Hematopoietic multipotent progenitor cell (in vitro differentiated cells): ENCODE measurements around the gene VEPH1. TPM values are rescaled to one million over a fixed set of nuclear protein-coding genes. Genes with fewer than 3 reads are reported as not detected.

Experiments
- DNase-seq, 3 donors: peaks; one replicate each; pipeline ENCODE4 v3.0.0-alpha.2; 2011 to 2015; ENCODE audit warnings: low read depth in 2 of 3, low spot score in 2 of 3
- total RNA-seq: library from RNA; depleted of rRNA; stranded (reverse); fragments of >200 nt; gene quantifications from one replicate; pipeline ENCODE4 v1.2.3, GENCODE V29; 2012

Gene VEPH1
- total RNA-seq, 1 donor, result 0.27 TPM

DNA sequence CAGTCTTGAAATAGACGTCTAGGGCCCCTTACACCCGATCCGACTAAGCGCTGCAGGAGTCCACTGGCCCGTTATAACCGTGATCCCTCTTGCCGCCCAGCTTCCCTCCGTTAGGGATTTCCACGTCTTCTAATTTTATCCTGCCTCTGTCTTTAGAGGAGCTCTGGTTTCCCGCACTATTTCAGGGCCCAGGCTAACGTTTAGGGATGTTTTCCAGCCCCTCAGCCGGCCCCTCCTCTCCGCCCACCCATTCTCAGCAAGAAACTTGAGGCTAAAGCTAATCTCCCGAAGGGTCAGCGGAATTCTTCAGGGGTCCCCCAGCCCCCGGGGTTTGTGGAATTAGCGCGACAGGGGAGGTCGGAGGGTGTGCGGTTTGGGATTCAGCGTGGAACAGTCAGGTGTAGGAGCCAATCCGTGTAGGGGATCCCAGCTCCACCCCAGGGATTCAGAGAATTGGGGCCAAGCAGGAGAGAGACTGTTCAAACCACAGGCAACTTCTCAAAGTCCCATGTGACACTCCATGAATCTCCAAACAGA, 65.0 kb downstream of the VEPH1 start:
- no peak for DNase-seq

DNA sequence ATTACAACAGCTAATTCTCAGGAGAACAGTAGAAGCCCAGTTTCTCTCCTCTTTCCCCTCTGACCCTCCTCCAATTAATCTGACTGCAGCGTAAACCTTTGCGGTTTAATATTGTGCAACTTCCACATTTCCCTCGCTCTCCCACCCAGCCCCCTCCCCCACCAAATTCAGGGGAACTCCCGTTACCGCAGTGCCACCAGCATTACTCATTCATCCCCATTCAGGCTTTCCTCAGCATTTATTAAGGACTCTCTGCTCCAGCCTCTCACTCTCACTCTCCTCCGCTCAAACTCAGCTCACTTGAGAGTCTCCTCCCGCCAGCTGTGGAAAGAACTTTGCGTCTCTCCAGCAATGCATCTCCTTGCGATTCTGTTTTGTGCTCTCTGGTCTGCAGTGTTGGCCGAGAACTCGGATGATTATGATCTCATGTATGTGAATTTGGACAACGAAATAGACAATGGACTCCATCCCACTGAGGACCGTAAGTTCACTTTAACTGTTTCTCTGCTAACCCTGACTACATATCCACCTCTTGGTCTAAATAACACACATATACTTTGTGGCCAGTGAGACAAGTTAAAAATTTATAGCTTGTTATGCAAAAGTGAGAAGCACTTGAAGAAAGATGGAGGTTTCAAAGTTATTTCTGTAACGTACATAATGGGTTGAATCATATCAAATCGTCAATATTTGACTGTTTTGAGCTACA, 66.5 kb downstream of the VEPH1 start, which contains the start of gene PTX3:
PTX3 (plus strand) TSS at position 268 of the 709 bp plus-strand sequence; CDS start at position 352, 84 bp downstream.
- DNase-seq, result peak in 2 of 3 donors; percentile 92

DNA sequence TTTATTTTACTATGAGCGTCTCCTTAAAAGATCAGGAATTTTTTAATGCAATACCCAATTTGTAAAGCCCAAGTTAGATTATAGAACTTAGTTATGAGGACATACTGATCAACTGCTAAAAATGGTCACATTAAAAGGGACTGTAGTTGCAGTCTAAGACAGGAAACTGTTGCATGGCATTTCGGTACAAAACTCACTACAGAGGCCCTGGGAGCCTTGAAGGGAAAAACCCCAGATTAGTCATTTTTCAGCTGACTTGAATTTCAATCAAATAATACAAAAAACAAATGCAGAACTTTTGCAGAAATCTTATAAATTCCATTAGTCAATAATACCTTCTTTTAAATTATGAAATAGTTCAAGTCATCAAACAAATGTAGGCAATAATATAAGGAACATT, 73.5 kb downstream of the VEPH1 start:
- peak in 2 of 3 donors; percentile 46 to 52 for DNase-seq

DNA sequence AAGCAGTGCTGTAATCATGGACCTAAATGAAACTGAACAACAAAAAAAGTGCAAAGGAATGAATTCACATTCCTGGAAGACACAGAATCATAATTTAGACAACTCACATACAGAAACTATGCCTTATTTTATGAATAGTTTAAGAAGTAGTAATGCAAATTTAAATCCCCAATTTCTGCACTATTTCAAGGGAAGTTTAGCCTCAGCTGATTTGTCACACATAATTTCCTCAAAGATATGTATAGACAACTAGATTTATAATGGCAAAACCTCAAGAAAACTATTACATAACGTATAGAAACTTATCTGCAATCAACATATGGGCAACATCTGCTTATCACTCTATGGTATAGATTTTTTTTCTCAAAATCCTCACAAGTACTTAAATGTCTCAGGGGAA, 74.4 kb downstream of the VEPH1 start:
- no peak for DNase-seq

DNA sequence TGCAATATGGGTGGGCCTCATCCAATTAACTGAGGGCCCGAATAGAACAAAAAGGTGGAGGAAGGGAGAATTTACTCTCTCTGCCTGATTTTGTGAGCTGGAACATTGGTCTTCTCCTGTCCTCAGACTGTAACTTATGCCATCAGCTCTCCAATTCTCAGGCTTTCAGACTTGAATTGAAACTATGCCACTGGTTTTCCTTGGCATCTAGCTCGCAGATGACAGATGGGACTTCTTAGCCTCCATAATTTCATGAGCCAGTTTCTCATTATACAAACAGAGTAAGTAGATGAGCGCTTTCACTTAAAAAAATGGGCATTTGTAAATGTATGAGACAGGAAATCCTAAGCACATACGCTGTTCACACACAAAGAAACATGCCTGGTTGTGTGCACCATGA, 75.3 kb downstream of the VEPH1 start:
- DNase-seq, result no peak

DNA sequence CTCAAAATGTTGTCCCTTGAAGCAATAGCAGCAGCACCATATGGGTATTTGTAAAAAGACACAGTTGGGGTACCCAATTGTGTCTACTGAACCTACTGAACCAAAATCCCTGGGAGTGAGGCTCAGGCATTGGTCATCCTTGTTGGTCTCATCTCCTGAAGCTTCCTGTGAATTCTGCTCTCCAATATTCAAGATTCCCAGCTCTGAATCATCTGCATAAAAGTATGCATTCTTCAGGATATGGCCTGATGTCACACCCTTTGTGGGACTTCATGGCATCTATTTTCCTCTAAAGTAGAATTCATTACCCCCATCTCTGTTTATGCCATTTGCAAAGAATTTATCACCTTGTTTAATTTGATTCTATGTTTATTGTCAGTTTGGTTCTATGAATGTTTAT, 79.9 kb downstream of the VEPH1 start:
- DNase-seq, result no peak

DNA sequence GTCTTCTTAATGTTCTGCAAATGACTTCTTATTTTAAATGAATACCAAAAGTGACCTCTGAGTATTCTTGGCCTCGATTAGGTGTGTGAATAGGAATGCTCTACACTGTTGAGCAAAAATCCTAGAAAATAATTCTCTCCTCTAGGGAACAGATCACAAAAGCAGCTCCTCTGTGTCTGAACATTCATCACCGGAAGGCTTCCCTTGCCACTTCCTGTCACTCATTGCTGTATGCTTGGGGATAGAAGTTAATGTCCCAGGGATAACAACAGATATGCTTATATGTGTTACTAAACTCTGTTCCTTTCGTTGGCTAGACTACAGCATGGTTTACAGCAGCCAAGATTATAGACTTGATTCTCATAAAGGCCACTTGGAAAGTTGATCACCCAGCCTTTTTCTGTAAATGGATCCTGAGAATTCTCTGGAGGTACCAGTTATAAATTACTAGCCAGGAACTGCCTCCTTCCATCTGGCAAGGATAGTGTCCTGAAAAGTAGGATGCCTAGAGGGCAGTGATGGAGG, 82.5 kb downstream of the VEPH1 start:
- DNase-seq, result no peak

DNA sequence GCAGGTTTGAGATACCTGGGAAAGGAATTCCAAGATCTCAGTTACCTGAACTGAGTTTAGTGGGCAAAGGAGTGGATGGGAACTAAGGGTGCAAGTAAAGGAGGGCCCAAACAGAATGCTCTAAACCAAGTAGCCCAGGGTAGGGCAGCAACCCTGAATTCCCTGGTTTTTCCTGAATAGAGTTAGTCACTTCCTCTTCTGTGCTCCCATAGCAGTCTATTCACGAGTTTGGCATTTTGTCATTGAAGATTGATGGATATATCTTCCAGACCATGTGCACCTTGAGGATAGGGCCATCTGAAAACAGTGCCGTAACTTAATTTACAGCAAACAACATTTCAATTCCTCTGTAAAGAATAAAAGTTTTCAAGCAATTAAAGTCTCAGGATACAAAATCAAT, 85.1 kb downstream of the VEPH1 start:
- no peak for DNase-seq

DNA sequence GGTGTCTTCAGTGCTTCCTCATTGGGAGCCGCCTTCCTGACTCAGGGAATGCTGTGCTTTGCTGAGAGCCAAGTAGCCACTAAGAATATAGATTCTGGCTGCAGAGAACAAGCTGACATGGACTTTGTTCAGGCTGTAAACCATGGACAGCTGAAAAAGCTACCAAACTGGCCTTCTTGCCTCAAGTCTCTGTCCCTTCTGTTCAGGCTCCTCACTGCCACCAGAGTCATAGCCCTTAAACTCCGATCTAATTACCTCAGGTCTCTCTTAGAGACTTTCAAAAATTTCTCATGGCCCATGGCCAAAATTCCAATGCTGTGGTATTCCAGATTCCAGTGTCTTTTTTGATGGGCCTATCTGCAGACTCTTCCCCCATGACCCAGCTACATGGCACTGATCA, 86.0 kb downstream of the VEPH1 start:
- DNase-seq, result no peak

DNA sequence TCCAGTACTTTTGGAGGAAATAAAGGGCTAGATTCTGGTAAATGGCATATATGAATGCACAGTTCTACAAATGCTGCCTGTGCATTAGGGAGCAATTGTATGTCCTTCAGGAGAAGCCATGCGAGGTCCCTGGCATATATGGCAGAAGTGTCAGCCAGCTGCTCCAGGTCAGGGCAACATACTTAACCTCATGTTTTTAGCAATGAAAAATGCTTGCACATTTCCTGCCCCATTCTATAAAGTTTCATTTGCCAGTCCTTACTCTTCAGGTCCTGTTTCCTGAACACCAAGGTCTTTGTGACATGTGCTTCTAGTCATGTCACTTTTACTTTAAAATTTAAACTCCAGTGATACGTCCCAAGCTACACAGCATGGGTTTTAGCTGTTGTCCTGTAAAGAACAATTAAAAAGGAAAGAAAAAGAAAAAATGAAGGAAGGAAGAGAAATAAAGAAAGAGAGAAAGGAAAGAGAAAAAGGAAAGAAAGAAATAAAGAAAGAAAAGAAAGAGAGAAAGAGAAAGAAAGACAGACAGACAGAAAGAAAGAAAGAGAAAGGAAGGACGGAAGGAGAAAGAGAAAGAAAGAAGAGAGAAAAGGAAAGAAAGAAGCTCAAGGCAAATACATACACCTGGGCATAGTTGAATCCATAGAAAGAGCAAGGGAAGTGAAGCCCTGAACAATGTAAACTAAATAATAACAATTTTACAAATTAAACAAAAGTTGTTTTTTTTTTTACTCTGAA, 86.7 kb downstream of the VEPH1 start:
- no peak for DNase-seq

DNA sequence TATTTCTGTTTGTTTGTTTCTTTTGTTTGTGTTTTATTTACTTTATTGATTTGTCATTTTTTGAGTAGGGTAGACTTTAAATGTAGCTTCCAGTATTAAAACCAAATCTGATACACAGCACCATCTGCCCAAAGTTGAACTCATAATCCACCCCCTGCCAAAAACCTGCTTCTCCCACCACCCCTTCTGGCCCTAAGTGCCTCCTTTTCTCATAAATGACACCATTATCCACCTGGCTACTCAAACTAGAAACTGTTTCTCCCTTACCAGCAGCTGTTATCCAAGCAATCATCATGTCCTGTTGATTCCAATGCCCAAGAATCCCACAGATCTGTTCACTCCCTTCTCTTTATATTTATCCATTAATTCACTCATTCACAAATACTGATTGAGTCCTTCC, 88.4 kb downstream of the VEPH1 start:
- no peak for DNase-seq

DNA sequence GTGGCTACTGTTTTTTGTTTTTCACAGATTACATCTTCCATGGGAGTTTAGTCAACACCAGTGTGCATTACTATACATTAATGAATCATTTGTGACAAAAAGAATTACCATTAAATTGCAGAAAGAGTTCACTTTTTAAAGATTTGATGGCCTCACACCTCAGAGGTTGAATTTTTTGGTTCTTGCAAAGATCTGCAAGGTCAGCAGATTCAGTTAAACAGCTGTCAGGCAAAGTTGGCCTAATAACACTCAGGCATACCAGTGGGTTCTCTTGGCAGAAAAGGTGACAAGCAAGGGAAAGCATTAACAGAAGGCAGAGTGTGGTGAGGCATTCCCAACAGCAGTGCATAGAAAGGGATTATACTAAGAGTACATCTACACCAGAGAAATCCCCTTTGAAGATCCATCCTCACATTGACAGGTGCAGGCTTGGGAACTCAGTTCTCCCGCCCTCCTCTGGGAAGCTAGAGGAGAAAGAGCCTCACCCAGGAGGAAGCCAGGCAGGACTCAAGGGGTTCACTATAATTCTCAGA, 90.8 kb downstream of the VEPH1 start:
- DNase-seq, result no peak

DNA sequence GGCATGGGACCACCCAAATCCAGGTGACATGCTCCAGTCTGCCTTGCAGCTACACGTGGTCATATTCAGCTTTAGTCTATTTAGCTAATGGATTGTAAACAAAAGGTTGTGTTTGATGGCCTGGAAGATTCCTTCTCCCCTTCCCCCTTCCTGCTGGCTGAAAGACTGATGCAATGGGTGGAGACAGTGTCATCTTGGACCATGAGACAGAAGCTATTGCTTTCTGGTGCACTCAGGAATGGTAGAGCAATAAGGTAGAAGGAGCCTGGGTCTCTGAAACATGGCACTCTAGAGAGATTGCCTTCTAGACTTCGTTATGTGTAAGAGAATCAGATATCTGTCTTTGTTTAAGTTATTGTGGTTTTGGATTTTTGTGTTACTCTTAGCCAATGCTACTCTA, 92.3 kb downstream of the VEPH1 start:
- DNase-seq, result no peak

DNA sequence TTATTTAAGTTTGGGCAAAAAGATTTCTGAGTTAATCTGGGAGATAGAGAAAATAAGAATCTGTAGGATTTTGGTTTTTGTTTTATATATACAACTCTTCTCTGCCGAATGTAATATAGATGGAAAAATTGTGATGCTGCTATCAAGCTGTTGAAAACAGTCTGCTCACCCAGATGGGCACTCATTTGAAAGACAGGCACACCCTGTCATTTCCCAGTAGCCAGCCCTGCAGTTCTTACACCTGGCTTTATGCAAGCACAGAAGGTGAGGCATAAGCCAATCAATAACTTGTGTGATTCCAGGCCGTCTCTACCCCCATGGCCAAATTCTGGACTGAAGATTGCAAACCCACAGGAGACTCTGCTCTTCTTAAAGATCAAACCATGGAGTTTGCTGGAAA, 93.7 kb downstream of the VEPH1 start:
- DNase-seq, result no peak

DNA sequence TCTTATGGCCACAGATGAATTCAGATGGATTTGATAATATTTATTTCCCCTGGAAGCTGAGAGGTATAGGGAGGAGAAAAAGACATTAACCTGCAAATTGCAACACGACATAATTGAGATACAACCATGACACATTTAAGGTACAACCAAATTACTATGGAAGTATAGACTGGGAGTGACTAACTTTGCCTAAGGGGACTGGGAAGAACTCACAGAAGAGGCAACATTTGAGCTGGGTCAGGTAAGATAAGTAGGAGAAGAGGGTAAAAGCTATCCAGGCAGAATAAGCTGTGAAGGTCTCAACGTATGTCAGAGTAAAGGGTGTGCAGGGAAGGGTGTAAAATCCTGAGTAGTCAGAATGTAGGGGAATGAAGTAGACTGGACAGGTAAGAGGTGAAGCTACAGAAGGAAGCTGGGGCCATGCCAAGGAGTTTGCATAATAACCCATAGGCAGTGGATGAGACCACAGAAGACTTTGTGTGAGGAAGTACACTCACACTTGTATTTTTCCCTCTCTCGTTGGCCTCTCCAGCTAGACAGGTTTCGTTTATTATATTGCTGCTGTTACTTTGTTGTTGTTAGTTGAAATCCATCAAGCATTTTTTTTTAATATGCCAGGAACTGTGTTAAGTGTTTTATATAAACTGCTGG, 94.6 kb downstream of the VEPH1 start:
- no peak for DNase-seq

DNA sequence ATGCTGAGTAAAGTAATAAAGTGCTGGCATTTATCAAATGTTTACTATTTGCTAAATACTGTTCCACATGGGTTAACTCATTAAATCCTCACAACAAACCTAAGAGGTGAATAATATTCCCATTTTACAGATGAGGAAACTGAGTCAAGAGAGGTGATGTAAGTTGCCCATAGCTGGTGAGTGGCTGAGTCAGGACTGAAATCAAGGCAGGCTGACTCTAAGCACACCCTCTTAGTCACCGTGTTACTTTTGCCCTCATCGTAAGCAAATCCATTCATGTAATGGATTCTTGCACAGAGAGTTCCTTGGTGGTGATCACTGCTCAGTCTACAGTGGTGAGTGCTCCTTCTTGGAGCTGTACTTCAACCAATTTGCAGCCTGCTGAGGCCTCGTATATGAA, 95.4 kb downstream of the VEPH1 start:
- no peak for DNase-seq

DNA sequence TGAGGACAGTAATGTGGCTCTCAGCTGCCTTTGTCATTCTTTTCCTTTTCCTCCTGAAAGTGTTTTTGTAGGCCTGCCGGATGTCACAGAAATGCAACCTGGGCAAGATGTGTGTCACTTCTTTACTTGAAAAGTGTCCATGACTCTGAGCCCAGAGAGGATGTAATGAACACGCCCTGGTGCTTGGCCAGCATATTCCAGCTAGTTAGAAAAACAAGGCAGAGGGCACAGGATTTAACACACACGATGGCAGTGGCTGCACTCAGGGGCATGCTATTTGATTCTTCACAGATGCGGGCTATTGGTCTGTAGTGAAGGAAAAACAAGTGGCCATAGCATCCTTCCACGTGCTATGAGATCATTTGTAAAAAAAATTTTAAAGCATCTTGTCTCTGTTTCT, 96.8 kb downstream of the VEPH1 start:
- DNase-seq, result no peak

DNA sequence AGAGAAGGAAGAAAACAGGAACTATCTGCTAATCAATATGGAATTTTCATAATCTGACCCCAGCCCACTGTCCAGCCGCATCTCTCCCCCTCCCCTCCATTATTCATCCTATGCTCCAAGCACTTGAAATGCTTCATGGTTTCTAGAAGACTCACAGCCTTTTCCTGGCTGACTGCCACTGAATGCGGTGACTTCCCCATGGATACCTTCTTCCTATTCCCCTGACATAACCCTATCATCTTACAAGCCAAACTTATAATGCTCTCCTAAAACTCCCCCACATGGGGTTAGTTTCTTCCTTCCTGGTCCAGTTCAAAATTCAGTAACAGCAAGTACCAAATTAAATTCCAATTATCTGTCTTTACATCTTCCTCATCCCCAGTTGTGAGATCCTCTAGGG, 97.8 kb downstream of the VEPH1 start:
- no peak for DNase-seq

DNA sequence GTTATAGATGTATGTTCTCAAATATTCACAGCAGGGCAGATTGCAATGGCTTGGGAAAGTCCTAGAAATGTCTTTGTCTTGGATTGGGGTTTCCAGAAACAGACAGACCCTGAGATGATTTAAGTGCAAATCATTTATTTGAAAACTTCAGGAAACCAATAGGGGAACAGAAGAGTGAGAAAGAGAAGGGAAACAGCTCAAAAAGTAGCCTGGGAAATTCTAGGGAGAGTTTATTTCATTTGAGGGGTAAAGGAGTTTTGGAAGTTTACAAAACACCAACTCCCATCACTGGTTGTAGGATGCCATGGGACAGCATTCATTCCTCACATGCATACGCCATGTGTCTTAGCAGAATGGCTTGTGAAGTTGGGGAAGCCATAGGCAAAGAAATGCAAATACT, 98.8 kb downstream of the VEPH1 start:
- no peak for DNase-seq

DNA sequence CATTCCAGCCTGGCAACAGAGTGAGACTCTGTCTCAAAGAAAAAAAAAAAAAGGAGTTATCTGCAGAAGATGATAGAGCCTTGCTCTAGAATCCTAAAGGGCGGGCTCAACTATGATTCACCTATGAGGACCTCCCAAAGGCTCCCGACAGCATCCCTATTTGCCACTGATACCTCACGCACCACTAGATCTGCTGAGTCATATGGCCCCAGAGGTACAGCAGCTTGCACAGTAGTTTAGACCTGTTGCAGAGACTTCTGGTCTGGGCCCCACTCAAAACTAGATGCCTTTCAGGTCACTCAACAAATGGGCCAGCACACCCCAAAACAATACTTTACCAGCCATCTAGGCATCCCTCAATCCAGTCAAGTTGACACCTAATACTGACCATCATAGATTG, 104.6 kb downstream of the VEPH1 start:
- DNase-seq, result no peak

DNA sequence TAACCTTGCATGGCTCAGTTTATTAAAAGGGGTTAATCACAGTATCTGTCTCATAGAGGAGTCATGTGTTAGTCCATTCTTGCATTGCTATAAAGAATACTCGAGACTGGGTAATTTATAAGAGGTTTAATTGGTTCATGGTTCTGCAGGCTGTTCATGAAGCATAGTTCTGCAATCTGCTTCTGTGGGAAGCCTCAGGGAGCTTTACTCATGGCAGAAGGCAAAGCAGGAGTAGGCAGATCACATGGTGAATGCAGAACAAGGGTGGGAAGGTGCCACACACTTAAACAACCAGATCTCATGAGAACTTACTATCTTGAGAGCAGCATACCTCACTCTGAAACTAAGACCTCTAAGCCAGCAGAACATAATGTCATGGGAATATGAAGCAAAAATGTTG, 108.8 kb downstream of the VEPH1 start:
- no peak for DNase-seq
